Coronary artery (tissue), 2 donors: Measurements from ENCODE around the gene TMED3.

ENCODE experiments used
- DNase-seq: peaks from one replicate; pipeline ENCODE4 v3.0.0-alpha.2; 2017; ENCODE audit warnings: low spot score
- H3K27ac ChIP-seq, 2 donors: fragments of 200-600 bp; sonication (generic); one replicate each; pipeline ENCODE4 v1.5.1; 2016 to 2019
- H3K4me3 ChIP-seq: fragments of 200-600 bp; sonication (generic); 2 replicates; pipeline ENCODE4 v1.5.1; 2016; ENCODE audit warnings: mild to moderate bottlenecking, moderate library complexity
- TF ChIP-seq, protein P1 (sequence below): fragments of 200-600 bp; sonication (generic); IDR thresholded peaks from one replicate; pipeline ENCODE4 v1.5.1; 2019; ENCODE audit warnings: antibody characterized with exemption

TMED3 gene

DNA sequence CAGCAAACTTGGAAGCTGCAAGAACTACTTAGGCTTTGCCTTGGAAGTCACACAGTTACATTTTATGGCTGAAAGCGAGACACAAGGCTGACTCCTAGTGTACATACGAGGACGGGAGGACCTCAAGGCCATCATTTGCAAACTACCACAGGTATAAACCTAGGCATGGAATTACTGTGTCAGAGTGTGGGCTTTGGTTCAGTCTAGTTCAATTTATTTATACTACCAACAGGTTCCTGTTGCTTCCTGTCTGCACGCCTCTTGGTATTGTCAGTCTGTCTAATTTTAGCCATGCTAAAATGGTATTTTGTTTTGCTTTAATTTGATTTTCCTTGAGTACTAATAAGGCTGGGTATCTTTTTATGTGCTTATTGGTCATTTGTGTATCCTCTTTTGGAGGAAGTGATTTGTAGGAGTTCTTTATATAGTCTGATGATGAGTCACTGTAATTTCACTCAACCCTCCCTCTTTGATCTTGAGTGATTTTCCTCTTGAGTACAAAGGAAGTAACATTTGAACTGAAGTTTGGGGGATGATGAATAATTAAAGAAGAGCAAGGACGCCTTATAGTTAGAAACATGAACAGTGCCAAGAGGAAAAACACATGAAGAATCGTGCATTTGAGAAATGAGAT lies 20.2 kb upstream of the TMED3 start:
- no peak for DNase-seq
- Histone ChIP-seq H3K4me3 (no peak overlapping the region), H3K27ac (no peak overlapping the region)
- TF ChIP-seq, protein P1, sequence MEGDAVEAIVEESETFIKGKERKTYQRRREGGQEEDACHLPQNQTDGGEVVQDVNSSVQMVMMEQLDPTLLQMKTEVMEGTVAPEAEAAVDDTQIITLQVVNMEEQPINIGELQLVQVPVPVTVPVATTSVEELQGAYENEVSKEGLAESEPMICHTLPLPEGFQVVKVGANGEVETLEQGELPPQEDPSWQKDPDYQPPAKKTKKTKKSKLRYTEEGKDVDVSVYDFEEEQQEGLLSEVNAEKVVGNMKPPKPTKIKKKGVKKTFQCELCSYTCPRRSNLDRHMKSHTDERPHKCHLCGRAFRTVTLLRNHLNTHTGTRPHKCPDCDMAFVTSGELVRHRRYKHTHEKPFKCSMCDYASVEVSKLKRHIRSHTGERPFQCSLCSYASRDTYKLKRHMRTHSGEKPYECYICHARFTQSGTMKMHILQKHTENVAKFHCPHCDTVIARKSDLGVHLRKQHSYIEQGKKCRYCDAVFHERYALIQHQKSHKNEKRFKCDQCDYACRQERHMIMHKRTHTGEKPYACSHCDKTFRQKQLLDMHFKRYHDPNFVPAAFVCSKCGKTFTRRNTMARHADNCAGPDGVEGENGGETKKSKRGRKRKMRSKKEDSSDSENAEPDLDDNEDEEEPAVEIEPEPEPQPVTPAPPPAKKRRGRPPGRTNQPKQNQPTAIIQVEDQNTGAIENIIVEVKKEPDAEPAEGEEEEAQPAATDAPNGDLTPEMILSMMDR: no peak

DNA sequence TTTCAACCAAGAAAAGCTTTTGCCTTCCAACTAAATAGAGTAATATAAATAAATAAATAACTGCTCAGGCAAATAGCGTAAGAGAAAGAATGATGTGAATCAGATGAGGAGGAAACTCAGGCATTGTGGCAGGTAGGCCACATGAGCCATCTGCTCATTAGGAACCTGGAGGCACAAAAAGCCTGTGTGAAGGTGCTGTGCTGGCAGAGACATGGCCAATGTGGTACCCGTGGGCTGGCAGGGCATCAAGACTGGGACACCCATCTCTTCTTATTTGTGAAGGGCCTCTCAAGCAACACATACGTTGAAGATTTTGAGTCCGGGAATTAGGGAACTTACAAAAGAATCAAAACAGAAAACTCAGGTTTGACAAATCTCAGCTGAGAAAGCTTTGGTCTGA lies 18.9 kb upstream of the TMED3 start:
- DNase-seq: no peak
- H3K4me3 ChIP-seq: no peak overlapping the region
- TF ChIP-seq, protein P1: no peak
- no peak overlapping the region for H3K27ac ChIP-seq

DNA sequence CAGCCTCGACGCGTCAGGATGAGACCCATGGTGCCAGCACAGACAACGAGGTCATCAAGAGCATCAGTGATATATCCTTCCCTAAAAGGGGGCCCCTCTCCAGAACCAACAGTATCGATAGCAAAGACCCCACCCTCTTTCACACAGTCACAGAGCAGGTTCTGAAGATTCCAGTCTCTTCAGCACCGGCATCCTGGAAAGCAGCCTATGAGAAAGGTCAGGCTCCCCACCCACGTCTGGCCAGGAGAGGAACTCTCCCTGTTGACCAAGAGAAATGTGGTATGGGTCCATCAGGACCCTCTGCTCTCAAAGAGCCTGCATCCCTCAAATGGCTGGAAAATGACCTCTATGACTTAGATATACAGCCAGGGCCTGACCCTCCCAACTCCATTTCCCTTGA lies 16.8 kb upstream of the TMED3 start:
- no peak overlapping the region for H3K4me3 ChIP-seq
- TF ChIP-seq, protein P1: no peak
- no peak for DNase-seq
- no peak overlapping the region for H3K27ac ChIP-seq

DNA sequence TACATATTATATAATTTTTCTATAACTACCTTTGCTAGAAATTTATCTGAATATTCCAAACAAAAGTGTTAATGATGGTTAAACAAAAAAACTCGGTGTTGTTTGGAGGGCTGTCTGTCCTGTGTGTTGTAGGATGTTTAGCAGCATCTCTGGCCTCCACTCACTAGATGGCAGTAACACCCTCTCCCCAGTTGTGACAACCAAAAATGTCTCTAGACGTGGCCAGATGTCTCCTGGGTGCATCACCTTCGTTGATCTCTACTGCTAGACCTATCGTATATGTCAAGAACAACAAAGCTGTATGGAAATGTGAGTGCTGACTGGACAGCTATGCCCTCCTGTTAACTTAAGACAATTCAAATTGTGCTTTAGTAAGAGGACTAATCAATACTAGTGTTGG lies 14.3 kb upstream of the TMED3 start:
- DNase-seq: no peak
- TF ChIP-seq, protein P1: no peak
- Histone ChIP-seq H3K4me3 (no peak overlapping the region), H3K27ac (no peak overlapping the region)

DNA sequence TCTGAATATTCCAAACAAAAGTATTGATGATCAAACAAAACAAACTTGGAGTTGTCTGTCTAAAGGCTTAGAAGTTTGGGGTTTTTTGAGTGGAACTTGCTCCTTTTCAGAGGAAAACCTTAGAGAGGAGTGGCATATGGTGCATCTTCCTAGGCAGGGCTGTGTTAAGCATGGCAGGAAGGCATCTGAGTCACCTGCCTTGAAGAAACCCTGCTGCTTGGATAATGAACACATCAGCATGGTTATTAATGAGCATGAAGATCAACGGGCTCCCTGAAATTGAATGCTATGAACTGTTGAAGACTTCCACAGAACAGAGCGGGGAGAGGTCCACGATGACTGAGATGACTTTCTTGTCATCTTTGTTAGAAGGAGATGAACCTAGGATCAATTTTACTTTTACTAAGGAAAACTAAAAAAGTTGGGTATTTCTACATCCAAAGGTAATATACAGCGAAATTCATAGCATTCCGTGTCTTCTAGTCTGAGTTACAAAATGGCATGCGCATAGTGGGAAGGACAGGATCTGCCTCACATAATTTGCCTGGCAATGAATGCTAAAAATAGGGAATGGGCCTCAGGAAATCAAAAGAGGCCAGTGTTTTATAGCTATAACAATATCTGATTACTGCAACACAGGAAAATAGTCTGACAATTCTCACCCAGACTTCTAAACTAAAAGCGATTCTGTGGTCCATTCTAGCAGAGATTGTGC lies 11.6 kb upstream of the TMED3 start:
- TF ChIP-seq, protein P1: no peak
- no peak for DNase-seq
- no peak overlapping the region for H3K27ac ChIP-seq
- no peak overlapping the region for H3K4me3 ChIP-seq

DNA sequence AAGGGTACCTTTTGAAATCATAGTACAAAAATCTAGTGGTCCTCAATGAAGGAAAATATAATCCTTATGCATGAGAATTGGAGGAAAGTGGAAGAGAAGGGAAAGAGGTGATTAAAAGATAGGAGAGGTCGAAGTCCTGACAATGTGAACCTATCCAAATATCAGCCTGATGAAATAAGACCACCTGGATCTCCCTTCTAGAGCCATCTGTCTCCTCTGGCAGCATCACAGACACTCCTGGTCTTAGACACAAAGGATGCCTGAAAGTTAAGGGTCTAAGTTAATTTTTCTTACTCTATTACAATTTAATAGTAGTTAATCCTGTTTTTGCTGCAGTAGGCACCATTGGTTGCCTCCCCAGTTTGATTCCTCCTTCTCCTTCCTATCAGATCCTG lies 11.1 kb upstream of the TMED3 start:
- TF ChIP-seq, protein P1: no peak
- DNase-seq: no peak
- H3K4me3 ChIP-seq: no peak overlapping the region
- no peak overlapping the region for H3K27ac ChIP-seq

DNA sequence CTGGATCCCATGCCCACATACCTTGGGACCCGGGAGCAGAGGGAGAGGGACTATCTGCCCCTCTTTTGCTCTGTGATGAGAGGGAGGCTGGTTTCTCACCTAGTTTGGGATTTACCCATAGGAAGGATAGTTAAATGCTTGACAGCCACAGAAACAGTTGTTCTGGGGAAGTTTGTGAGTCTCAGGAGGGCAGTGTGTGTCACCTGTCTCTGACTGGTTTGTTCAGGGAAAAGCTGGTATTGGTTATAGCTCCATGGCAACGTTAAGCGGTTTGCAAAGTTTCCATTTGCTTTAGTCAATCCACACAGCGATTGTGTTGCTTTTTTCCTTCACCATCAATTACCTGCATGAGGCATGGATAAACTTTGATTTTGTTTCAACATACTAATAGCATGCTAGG lies 3.7 kb upstream of the TMED3 start:
- no peak for DNase-seq
- Histone ChIP-seq H3K4me3 (no peak overlapping the region), H3K27ac (no peak overlapping the region)
- TF ChIP-seq, protein P1: no peak
